ENCODE results near the gene MC1R. TPM values are rescaled to one million over a fixed set of nuclear protein-coding genes. Genes with fewer than 3 reads are reported as not detected.

The MC1R gene
- total RNA-seq, 1 donor from 2014 or later, result 9.2 TPM

- no peak overlapping the region for H3K4me2 ChIP-seq (ENCODE audit: low read length)
- TF ChIP-seq CTCF (IDR thresholded peaks at IDR 0.05; ENCODE audit: insufficient read depth, low read depth, low read length) (no peak), EZH2 (IDR thresholded peaks at IDR 0.05; ENCODE audit: insufficient read depth, low read length) (no peak)
- Mint-ChIP-seq H3K9me3 (ENCODE audit: unreplicated experiment) (no peaks in the 10 kb centered on the region), H3K27me3 (ENCODE audit: low read depth, unreplicated experiment) (no peaks in the 10 kb centered on the region), H3K4me3 (ENCODE audit: unreplicated experiment) (no peak overlapping the region), H3K27ac (ENCODE audit: unreplicated experiment) (no peak overlapping the region), H3K36me3 (ENCODE audit: low read depth, unreplicated experiment) (peaks cover 20% of the 10 kb centered on the region), H3K4me1 (ENCODE audit: low read depth, unreplicated experiment) (peaks cover 3% of the 10 kb centered on the region)
- no peak overlapping the region for H2AFZ ChIP-seq (ENCODE audit: low read depth, low read length)
- DNase-seq (ENCODE audit: low read depth), result no peak
- peaks cover 5% of the 10 kb centered on the region for H3K79me2 ChIP-seq (ENCODE audit: insufficient read depth, low read length)
- no peak for FAIRE-seq
- H3K27me3 ChIP-seq (ENCODE audit: insufficient read depth, low read length), result no peaks in the 10 kb centered on the region
- H3K27ac ChIP-seq (ENCODE audit: low read depth, low read length), result no peak overlapping the region
- no peak overlapping the region for H3K9ac ChIP-seq (ENCODE audit: low read length)
- peaks cover 39% of the 10 kb centered on the region for H4K20me1 ChIP-seq (ENCODE audit: insufficient read depth, low read length)
- peaks cover 23% of the 10 kb centered on the region for H3K36me3 ChIP-seq (ENCODE audit: insufficient read depth, low read length)
- no peak overlapping the region for H3K4me3 ChIP-seq (ENCODE audit: insufficient read depth, low read depth, low read length)
- peaks cover 3% of the 10 kb centered on the region for H3K4me1 ChIP-seq (ENCODE audit: insufficient read depth, low read length)
- H3K9me3 ChIP-seq (ENCODE audit: insufficient read depth, low read depth, low read length), result peaks cover 3% of the 10 kb centered on the region
These were observed 13.8 kb upstream of the MC1R start for GRCh38 chr16:89904606-89905510.

DNA sequence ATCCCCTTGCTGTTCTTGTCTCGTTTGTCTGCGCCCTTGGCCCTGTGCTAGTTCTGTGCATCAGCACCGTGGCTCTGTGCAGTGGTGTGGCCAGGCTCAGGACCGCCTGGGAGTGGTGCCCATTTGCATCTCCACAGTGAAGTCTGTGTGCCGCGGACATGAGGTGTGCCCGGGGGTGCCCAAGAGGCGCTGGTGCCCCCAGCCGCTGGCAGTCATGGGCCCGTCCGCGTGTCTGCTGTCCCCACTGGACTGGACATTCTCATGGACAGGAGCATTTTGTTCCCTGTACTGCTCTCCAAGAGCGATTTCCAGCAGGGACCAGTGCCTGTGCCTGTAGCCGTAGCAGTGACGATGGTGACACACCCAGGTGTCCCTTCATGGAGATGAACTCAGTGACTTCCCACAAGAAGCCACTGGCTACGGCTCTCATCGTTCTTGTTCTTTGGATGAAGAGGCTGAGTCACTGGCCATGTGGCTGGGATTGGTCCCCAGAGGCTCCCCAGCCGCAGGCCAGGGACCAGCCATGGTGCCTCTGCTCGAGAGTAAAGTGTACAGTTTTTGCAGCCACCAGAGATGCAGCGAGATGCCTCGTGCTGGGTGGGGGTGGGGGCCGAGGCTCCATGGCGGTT, 13.0 kb upstream of the MC1R start:
- Histone ChIP-seq H3K9ac (ENCODE audit: low read length) (no peak overlapping the region), H3K27me3 (ENCODE audit: insufficient read depth, low read length) (no peaks in the 10 kb centered on the region), H3K4me1 (ENCODE audit: insufficient read depth, low read length) (peaks cover 11% of the 10 kb centered on the region), H4K20me1 (ENCODE audit: insufficient read depth, low read length) (peaks cover 38% of the 10 kb centered on the region), H3K4me2 (ENCODE audit: low read length) (no peak overlapping the region), H3K4me3 (ENCODE audit: insufficient read depth, low read depth, low read length) (no peak overlapping the region), H3K36me3 (ENCODE audit: insufficient read depth, low read length) (peaks cover 16% of the 10 kb centered on the region), H3K79me2 (ENCODE audit: insufficient read depth, low read length) (peaks cover under 1% of the 10 kb centered on the region), H3K27ac (ENCODE audit: low read depth, low read length) (no peak overlapping the region), H2AFZ (ENCODE audit: low read depth, low read length) (no peak overlapping the region), H3K9me3 (ENCODE audit: insufficient read depth, low read depth, low read length) (peaks cover 3% of the 10 kb centered on the region)
- FAIRE-seq, result no peak
- H3K36me3 Mint-ChIP-seq (ENCODE audit: low read depth, unreplicated experiment), result peaks cover 15% of the 10 kb centered on the region
- no peaks in the 10 kb centered on the region for H3K4me1 Mint-ChIP-seq (ENCODE audit: low read depth, unreplicated experiment)
- no peak for DNase-seq (ENCODE audit: low read depth)
- H3K27ac Mint-ChIP-seq (ENCODE audit: unreplicated experiment), result no peak overlapping the region
- H3K9me3 Mint-ChIP-seq (ENCODE audit: unreplicated experiment), result no peaks in the 10 kb centered on the region
- H3K27me3 Mint-ChIP-seq (ENCODE audit: low read depth, unreplicated experiment), result no peaks in the 10 kb centered on the region
- TF ChIP-seq EZH2 (IDR thresholded peaks at IDR 0.05; ENCODE audit: insufficient read depth, low read length) (no peak), CTCF (IDR thresholded peaks at IDR 0.05; ENCODE audit: insufficient read depth, low read depth, low read length) (no peak)
- no peak overlapping the region for H3K4me3 Mint-ChIP-seq (ENCODE audit: unreplicated experiment)
